HG03039 (cell line): ENCODE measurements around the gene DIS3L2.

Source experiments
- ATAC-seq: cut with Tn5 transposase; IDR thresholded peaks from one replicate; pipeline ENCODE4 v1.9.1; 2021; ENCODE audit warnings: mild to moderate bottlenecking, moderate library complexity; ENCODE audit not compliant: unreplicated experiment

Gene DIS3L2

GRCh38 chr2:231951452-231952035 is 10.0 kb upstream of the DIS3L2 start:
- ATAC-seq: no peak

GRCh38 chr2:231955758-231956472 is 5.6 kb upstream of the DIS3L2 start:
- ATAC-seq: no peak

GRCh38 chr2:231957913-231958763 is 3.4 kb upstream of the DIS3L2 start:
- no peak for ATAC-seq

- ATAC-seq: no peak
Measured at GRCh38 chr2:231960810-231961348, 634 bp upstream of the DIS3L2 start.

- no peak for ATAC-seq
Measured at GRCh38 chr2:231965102-231965501, 3.6 kb downstream of the DIS3L2 start.

GRCh38 chr2:231966886-231967285 is 5.4 kb downstream of the DIS3L2 start:
- no peak for ATAC-seq

- ATAC-seq: no peak
Measured at GRCh38 chr2:231968820-231969219, 7.3 kb downstream of the DIS3L2 start.

GRCh38 chr2:231970461-231970860 is 8.9 kb downstream of the DIS3L2 start:
- no peak for ATAC-seq

- no peak for ATAC-seq
Measured at GRCh38 chr2:231975001-231975400, 13.5 kb downstream of the DIS3L2 start.

- no peak for ATAC-seq
Measured at GRCh38 chr2:231977430-231977829, 15.9 kb downstream of the DIS3L2 start.

GRCh38 chr2:231984992-231985391 is 23.5 kb downstream of the DIS3L2 start:
- ATAC-seq: no peak

GRCh38 chr2:231985823-231986261 is 24.3 kb downstream of the DIS3L2 start:
- ATAC-seq: no peak

GRCh38 chr2:231987124-231987727 is 25.7 kb downstream of the DIS3L2 start:
- ATAC-seq: no peak

- ATAC-seq: no peak
Measured at GRCh38 chr2:231988179-231988866, 26.8 kb downstream of the DIS3L2 start.

- no peak for ATAC-seq
Measured at GRCh38 chr2:231991664-231992063, 30.2 kb downstream of the DIS3L2 start.

GRCh38 chr2:231992888-231993287 is 31.4 kb downstream of the DIS3L2 start:
- ATAC-seq: no peak

GRCh38 chr2:231996797-231997540 is 35.5 kb downstream of the DIS3L2 start:
- no peak for ATAC-seq

GRCh38 chr2:231998046-231998445 is 36.5 kb downstream of the DIS3L2 start:
- no peak for ATAC-seq

- no peak for ATAC-seq
Measured at GRCh38 chr2:232000439-232000838, 38.9 kb downstream of the DIS3L2 start.

- ATAC-seq: no peak
Measured at GRCh38 chr2:232001073-232001472, 39.6 kb downstream of the DIS3L2 start.
